ENCODE measurements around the gene KCNG1. TPM values are rescaled to one million over a fixed set of nuclear protein-coding genes. Genes with fewer than 3 reads are reported as not detected.

The KCNG1 gene
- total and polyA plus RNA-seq, 2 experiments from 2014 or later = 60.1 to 72.0 TPM

GRCh38 chr20:51042657-51043247 is 19.8 kb upstream of the KCNG1 start:
- Histone ChIP-seq H3K9me3 (ENCODE audit: low read depth) (no peaks in the 10 kb centered on the region), H3K4me3 (no peak overlapping the region), H3K36me3 (no peaks in the 10 kb centered on the region), H3K27ac (no peak overlapping the region), H3K27me3 (no peaks in the 10 kb centered on the region), H3K4me1 (ENCODE audit: low read depth) (no peaks in the 10 kb centered on the region)
- DNase-seq (ENCODE audit: low read depth in 1 of 2, low spot score in 1 of 2) = no peak
- TF ChIP-seq, protein P1, sequence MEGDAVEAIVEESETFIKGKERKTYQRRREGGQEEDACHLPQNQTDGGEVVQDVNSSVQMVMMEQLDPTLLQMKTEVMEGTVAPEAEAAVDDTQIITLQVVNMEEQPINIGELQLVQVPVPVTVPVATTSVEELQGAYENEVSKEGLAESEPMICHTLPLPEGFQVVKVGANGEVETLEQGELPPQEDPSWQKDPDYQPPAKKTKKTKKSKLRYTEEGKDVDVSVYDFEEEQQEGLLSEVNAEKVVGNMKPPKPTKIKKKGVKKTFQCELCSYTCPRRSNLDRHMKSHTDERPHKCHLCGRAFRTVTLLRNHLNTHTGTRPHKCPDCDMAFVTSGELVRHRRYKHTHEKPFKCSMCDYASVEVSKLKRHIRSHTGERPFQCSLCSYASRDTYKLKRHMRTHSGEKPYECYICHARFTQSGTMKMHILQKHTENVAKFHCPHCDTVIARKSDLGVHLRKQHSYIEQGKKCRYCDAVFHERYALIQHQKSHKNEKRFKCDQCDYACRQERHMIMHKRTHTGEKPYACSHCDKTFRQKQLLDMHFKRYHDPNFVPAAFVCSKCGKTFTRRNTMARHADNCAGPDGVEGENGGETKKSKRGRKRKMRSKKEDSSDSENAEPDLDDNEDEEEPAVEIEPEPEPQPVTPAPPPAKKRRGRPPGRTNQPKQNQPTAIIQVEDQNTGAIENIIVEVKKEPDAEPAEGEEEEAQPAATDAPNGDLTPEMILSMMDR (IDR thresholded peaks at IDR 0.05; ENCODE audit: low read depth, low read length) = peak; percentile 31

- Histone ChIP-seq H3K4me3 (no peak overlapping the region), H3K27me3 (no peaks in the 10 kb centered on the region), H3K27ac (no peak overlapping the region), H3K36me3 (no peaks in the 10 kb centered on the region), H3K4me1 (ENCODE audit: low read depth) (no peaks in the 10 kb centered on the region), H3K9me3 (ENCODE audit: low read depth) (no peaks in the 10 kb centered on the region)
- DNase-seq (ENCODE audit: low read depth in 1 of 2, low spot score in 1 of 2) = no peak
- TF ChIP-seq, protein P1 (IDR thresholded peaks at IDR 0.05; ENCODE audit: low read depth, low read length) = no peak
Observed at GRCh38 chr20:51042064-51042463, 19.2 kb upstream of the KCNG1 start.

DNA sequence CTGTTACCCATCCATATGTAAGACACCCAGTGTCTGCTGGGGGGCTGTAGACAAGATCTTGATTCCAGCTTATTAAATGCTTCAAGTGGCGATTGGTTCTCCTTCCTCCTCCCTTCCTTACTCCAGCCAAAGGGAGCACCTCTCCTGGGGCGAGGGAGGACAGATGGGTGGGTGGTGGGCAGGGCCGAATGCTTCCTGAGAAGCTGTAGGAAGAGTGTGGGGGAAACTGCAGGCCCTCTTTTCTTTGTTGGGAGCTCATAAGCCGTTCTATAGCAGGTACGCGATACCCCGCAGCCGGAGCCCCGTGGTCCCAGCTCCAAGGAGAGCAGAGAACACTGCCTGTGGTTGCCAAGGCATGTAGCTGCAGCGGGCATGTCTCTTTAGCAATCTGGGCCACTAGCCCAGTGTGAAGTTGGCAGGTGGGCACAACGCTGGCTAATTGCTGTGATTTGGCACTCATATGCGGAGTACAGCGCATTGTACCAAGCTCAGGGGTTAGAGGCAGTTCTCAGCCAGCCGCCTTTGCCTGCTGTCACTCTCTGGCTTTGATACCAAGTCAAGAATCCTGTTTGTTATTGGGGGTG is 14.7 kb upstream of the KCNG1 start:
- H3K9me3 ChIP-seq (ENCODE audit: low read depth) = no peaks in the 10 kb centered on the region
- no peak overlapping the region for H3K4me3 ChIP-seq
- no peaks in the 10 kb centered on the region for H3K27me3 ChIP-seq
- TF ChIP-seq, protein P1 (IDR thresholded peaks at IDR 0.05; ENCODE audit: low read depth, low read length) = no peak
- H3K4me1 ChIP-seq (ENCODE audit: low read depth) = no peaks in the 10 kb centered on the region
- no peak for DNase-seq (ENCODE audit: low read depth in 1 of 2, low spot score in 1 of 2)
- no peaks in the 10 kb centered on the region for H3K36me3 ChIP-seq
- no peak overlapping the region for H3K27ac ChIP-seq

GRCh38 chr20:51036827-51037531 is 14.1 kb upstream of the KCNG1 start:
- Histone ChIP-seq H3K4me3 (no peak overlapping the region), H3K9me3 (ENCODE audit: low read depth) (no peaks in the 10 kb centered on the region), H3K36me3 (no peaks in the 10 kb centered on the region), H3K27ac (no peak overlapping the region), H3K27me3 (no peaks in the 10 kb centered on the region), H3K4me1 (ENCODE audit: low read depth) (no peaks in the 10 kb centered on the region)
- TF ChIP-seq, protein P1 (IDR thresholded peaks at IDR 0.05; ENCODE audit: low read depth, low read length) = no peak
- no peak for DNase-seq (ENCODE audit: low read depth in 1 of 2, low spot score in 1 of 2)

GRCh38 chr20:51036226-51036625 is 13.3 kb upstream of the KCNG1 start:
- no peaks in the 10 kb centered on the region for H3K27me3 ChIP-seq
- no peak overlapping the region for H3K27ac ChIP-seq

More at GRCh38 chr20:51036226-51036625, 13.3 kb upstream of the KCNG1 start:
- H3K9me3 ChIP-seq (ENCODE audit: low read depth) = no peaks in the 10 kb centered on the region
- H3K4me1 ChIP-seq (ENCODE audit: low read depth) = no peaks in the 10 kb centered on the region
- H3K36me3 ChIP-seq = no peaks in the 10 kb centered on the region
- DNase-seq (ENCODE audit: low read depth in 1 of 2, low spot score in 1 of 2) = no peak
- TF ChIP-seq, protein P1 (IDR thresholded peaks at IDR 0.05; ENCODE audit: low read depth, low read length) = no peak
- no peak overlapping the region for H3K4me3 ChIP-seq

All from cardiac muscle cell (in vitro differentiated cells and primary cell).